NK-92 treated with Interleukin-12 subunit alpha and Interleukin-12 subunit beta, amount 100 ng/mL, for 24 hours (cell line): Measurements from ENCODE around the gene CCDC74B.
"Not testable (repeated sequence)": the region's sequence is repeated elsewhere in the genome, so short reads cannot be mapped to it uniquely, and the experiment has no call there.

ENCODE experiments used
- DNase-seq: peaks from one replicate; lab custom pipeline; 2025; lab: John Stamatoyannopoulos, UW

CCDC74B gene

GRCh38 chr2:130166611-130167010 is 21.7 kb upstream of the CCDC74B start:
- not testable (repeated sequence) for DNase-seq

DNA sequence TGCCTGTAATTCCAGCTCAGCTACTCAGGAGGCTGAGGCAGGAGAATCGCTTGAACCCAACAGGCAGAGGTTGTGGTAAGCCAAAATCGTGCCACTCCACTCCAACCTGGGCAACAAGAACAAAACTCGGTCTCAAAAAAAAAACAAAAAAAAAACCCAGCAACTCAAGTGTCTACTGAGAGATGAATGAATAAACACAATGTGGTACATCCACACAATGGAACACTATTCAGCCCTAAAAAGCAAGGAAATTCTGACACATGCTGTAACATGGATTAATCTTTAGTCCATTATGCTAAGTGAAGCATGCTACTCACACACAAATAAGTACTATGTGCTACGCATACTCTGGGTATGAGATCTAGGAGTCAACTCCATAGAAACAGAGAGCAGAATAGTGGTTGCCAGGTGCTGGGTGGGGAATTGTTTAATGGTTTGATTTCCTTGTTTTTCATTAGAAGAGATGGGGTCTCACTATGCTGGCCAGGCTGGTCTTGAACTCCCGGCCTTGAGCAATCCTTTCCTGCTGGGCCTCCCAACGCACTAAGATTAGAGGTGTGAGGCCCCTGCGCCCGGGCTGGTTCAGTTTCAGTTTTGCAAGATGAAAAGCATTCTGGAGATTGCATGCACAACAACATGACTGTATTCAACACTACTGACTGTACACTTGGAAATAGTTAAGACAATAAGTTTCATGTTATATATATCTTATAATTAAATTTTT is 20.5 kb upstream of the CCDC74B start:
- no peak for DNase-seq

- no peak for DNase-seq
Observed at GRCh38 chr2:130162968-130163367, 18.1 kb upstream of the CCDC74B start.

GRCh38 chr2:130162486-130162885 is 17.6 kb upstream of the CCDC74B start:
- not testable (repeated sequence) for DNase-seq

DNA sequence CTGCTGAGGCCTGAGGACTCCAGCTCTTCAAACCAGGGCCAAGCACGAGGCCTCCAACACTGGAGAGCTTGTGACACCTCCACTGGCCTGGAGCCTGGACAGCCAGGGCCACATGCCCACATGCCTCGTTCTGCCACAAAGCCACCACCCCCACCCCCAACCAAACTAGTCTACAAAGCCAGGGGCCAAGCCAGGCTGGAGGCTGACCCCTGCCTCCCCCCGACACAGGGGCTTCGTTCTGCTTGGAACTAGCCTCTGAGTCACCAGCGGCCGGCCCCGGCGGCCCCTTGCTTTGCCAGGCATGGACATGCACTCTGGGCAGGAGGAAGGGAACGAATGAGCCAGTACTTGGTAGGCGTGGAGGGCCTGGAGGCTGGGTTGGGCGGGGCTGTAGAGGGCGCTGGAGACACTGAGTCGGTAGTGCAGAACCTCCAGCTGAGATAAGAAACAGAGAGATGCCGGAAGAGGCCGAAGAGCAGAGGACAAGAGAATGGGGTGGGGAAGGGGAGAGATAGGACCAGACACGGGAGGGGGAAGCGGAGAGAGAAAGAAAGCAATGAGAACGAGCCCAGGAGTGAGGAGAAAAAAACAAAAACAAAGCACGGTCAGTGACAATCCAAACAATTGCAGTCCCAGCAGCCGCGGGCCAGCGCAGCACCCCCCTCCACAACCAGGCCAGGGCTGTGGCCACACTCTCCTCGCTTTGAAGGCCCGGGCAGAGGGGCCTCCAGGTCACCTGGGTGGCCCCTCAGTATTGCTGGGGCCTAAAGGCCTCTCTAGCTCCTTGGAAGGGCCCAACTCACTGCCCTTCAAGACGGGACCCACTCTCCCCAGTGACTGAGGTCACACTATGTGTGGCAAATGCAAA is 16.2 kb upstream of the CCDC74B start:
- DNase-seq = not testable (repeated sequence)

- no peak for DNase-seq
Observed at GRCh38 chr2:130160131-130160530, 15.2 kb upstream of the CCDC74B start.

- not testable (repeated sequence) for DNase-seq
Observed at GRCh38 chr2:130159376-130159775, 14.5 kb upstream of the CCDC74B start.

- no peak for DNase-seq
Observed at GRCh38 chr2:130158631-130159030, 13.7 kb upstream of the CCDC74B start.

DNA sequence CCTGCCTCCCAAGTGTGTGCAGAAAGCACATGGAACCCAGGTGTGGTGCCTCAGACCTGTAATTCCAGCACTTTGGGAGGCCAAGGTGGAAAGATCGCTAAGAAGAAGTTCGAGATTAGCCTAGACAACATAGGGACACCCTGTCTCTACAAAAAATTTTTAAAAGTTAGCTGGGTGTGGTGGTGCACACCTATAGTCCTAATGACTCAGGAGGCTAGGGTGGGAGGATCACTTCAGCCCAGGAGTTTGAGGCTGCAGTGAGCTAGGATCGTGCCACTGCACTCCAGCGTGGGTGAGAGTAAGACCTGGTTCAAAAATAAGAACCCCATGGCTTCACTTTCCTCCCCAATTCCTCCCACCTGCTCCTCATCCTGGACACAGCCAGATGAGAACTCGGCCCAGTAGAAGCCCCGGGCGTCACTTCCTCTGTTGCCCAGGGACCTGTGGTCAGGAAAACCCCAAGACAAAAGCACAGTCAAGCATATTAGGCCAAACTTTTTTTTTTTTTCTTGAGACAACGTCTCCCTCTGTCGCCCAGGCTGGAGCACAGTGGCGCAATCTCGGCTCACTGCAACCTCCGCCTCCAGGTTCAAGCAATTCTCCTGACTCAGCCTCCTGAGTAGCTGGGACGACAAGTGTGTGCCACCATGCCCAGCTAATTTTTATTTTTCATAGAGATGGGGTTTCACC is 13.1 kb upstream of the CCDC74B start:
- not testable (repeated sequence) for DNase-seq

DNA sequence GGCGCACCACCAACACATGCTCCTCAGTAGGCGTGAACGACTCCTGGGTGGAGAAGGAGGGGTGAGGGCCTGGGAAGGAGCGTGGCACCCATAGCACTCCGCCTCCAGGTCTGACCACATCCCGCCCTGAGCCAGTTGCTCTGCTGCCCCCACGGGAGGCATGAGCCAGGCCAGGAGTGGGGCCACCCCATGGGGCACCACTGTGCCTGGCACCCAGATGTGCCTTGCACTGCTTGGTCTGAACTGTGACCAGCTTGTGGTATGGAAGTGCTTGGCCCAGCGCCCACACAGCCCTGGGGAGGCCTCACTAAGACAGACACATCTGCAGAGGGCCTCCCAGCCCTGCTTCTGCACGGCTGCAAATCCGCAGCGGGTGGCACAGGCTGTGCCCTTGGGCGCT is 12.4 kb upstream of the CCDC74B start:
- DNase-seq = not testable (repeated sequence)

DNA sequence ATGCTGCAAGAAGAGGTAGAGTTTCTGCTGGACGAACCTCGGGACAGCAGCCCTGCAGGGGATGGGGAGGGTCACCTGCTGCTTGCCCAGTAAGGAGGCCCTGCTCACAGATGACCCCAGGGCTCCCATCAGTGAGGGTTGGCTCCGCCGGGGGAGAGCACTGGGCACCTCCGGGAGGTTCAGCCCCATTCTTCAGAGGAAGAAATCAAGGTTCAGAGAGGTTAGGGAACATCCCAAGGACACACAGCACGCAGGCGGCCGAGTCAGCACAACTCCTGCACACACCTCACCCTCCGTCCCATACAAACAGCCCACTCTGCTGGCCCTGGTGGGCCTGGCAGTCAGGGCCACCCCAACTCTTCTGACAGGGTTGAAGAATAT is 11.7 kb upstream of the CCDC74B start:
- DNase-seq = no peak

- DNase-seq = peak; percentile 18
Observed at GRCh38 chr2:130155956-130156623, 11.2 kb upstream of the CCDC74B start.

GRCh38 chr2:130154773-130155765 is 10.2 kb upstream of the CCDC74B start:
- no peak for DNase-seq

DNA sequence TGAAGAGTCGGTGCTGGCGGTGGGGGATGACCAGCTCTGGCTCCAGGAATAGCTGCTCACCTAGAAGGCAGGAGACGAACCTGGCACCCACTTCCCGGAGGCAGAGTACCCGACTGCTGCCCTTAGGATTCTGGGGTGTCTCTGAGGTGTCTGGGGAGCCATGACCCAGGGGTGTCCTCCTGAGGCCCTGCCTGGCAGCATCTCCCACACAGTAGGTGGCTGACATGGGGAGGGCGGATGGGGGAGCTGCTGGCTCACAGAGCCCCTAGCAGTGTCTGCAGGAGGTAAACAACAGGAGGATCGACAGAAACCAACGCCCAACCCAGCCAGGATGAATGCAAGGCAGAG is 9.5 kb upstream of the CCDC74B start:
- not testable (repeated sequence) for DNase-seq

DNA sequence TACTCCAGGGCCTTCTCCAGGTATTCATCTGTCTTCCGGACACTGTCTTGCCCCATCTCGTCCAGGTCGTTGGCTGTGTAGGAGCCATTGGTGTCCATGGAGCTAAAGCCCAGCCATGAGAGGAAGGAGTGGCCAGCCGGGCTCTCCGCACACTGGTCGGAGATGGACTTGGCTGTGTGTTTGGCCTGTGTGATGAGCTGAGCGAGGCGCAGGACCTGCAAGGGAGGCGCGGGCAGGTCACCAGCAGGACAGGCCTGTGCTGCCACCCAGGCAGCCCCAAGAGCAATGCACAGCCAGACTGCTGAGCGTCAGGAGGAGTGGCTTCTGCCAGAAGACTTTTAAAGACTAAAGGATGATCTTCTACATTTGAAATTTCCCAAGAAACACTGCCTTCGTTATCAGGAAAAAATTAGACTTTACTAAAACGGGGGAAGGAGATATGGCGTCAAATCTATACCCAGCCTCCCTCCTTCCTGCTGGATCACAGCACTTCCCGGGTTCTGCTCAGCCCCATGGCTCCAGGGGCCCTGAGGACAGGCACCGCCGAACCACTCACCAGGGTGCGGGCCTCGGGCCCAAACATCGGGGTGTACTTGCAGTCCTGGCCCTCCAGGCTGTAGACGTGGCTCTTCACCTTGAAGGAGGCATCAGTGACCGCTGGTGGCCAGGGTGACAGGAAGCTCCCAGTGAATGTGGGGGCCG is 9.0 kb upstream of the CCDC74B start:
- DNase-seq = not testable (repeated sequence)

DNA sequence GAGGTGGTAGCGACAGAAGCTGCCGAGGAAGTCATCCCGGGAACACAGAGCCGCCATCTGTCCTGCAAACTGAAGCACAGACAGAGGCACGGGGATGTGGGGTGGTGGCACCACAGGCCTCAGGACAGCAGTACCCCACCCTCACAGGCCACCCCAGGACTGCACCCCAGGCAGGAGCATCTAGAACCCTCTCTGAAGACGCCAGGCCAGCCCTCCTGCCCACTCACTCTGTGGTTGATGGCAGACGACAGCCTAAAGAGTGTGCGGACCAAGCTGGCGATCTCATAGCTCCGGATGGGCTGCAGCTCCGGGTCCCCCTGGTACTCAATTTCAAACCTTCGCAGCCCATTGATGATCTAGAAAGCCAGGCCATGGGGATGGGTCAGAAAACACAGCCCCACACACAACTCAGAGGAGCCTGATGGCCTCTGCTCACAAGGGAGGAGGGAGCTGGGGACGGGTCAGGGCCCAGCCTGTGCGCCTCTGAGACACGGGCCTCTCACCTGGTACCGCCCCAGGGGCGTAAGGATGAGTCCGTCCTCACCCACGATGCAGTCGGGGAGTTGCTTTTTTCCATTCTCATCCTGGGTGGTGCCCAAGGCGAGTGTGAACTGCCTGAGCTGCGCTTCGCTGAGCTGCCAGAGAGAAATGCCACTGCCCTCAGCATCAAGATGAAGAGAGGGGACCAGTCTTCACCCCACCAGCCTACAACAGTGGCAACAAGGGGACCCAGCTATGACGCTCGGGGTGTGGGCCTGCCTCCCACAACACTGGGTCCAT is 8.1 kb upstream of the CCDC74B start:
- DNase-seq = no peak

- not testable (repeated sequence) for DNase-seq
Observed at GRCh38 chr2:130152136-130152815, 7.4 kb upstream of the CCDC74B start.

DNA sequence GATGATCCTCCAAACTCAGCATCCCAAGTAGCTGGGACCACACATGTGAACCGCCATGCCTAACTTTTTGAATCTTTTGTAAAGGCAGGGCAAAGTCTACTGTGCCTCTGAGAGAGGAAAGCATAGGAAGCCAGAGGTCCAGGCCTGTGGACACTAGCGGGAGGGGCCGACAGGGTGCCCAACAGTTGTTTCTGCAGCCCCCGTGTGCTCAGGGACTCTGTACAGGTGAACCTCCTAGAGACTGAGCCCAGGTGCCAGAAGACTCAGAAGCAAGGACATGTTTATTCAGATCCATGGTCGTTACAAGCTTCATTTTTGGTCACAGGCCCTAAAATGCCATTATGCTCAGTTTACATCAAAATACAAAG is 6.2 kb upstream of the CCDC74B start:
- DNase-seq = not testable (repeated sequence)
